Measurements from ENCODE around the gene SLC41A3. TPM values are rescaled to one million over a fixed set of nuclear protein-coding genes. Genes with fewer than 3 reads are reported as not detected.

The SLC41A3 gene
- 18.0 and 18.4 TPM in 2 replicates for total RNA-seq

- intact Hi-C loops (cut with micrococcal nuclease): loop anchor here (1.0 to 10.0 kb wide), 9 partner anchors 94 to 1971 kb away; partner anchors contain the start of genes CHCHD6, KLF15, MCM2 and OSBPL11
Measured at GRCh38 chr3:126083913-126084767, at the start of gene SLC41A3. Gene SLC41A3, minus strand, starts transcription at chr3:126084124. Its CDS starts 15,905 bp downstream, at chr3:126068219.

- intact Hi-C loops (cut with micrococcal nuclease): loop anchor here (10.0 kb wide), 1 partner anchor 1411 kb away; no protein-coding TSS in a partner anchor
Measured at GRCh38 chr3:126133606-126134005, 49.7 kb upstream of the SLC41A3 start.

GRCh38 chr3:126132751-126133511, 49.0 kb upstream of the SLC41A3 start:
- intact Hi-C loops (cut with micrococcal nuclease): loop anchor here (10.0 kb wide), 1 partner anchor 1412 kb away; no protein-coding TSS in a partner anchor

GRCh38 chr3:126131881-126132750, 48.2 kb upstream of the SLC41A3 start:
- intact Hi-C loops (cut with micrococcal nuclease): loop anchor here (10.0 kb wide), 1 partner anchor 1413 kb away; no protein-coding TSS in a partner anchor

DNA sequence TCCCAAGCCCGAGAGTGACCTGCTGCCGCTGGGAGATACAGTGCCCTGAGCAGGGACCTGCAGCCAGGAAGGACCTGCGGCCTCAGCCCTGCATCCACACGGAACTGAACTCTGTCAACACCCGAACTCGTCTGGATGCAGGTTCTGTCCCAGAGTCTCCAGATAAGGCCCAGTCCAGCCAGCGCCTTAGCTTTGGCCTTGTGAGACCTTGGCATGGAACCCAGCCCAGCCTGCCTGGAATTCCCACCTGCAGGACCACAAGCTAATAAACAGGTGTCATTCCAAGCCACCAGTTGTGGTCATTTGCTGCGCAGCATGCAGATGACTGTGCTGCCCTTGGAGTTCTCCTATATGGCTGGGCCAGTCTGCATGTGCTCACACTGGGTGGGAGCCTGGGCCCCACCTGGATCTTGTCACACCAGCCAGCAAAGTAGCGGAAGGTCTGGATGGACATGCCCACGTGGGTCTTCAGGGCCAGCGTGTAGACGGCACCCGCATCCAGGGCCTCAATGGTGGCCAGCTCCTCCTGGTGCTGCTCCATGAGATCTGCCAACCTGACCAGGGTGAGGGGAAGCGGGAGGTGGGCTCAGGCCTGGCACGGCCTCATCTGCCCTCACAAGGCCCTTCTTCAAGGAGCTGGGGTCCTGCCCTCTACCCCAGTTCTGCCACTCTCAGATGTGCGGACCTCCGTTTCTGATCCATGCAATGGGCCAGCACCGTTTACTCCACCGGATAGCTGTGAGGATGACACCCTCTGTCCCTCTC, 47.2 kb upstream of the SLC41A3 start:
- intact Hi-C loops (cut with micrococcal nuclease): loop anchor here (10.0 kb wide), 1 partner anchor 1414 kb away; no protein-coding TSS in a partner anchor

- intact Hi-C loops (cut with micrococcal nuclease): loop anchor here (10.0 kb wide), 1 partner anchor 1415 kb away; no protein-coding TSS in a partner anchor
Measured at GRCh38 chr3:126130081-126130855, 46.3 kb upstream of the SLC41A3 start.

DNA sequence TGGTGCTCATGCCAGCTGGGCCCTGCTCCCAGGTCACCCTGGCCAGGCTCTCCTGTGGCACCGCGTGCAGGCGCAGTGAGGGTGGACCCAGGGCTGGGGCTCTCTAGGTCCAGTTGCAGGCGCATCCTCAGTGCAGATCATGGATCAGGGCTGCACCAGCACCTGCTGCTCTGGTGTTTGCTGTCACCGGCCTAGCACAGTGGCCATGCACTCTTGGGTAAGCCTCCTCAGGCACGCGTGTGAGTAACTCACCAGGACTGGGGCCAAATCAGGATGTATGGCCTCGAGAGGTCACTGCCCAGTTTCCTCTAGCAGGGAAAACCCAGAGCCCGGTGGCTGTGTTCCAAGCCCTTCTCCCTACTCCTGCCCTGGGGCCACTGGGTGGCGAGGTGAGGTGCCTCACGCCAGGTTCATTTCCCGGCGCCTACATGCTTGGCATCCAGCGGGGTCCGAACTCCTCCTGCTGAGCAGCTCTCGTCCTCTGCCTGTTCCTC, 45.5 kb upstream of the SLC41A3 start:
- intact Hi-C loops (cut with micrococcal nuclease): no loop called here

GRCh38 chr3:126128504-126129397, 44.8 kb upstream of the SLC41A3 start:
- intact Hi-C loops (cut with micrococcal nuclease): no loop called here

- intact Hi-C loops (cut with micrococcal nuclease): no loop called here
Measured at GRCh38 chr3:126127904-126128303, 44.0 kb upstream of the SLC41A3 start.

DNA sequence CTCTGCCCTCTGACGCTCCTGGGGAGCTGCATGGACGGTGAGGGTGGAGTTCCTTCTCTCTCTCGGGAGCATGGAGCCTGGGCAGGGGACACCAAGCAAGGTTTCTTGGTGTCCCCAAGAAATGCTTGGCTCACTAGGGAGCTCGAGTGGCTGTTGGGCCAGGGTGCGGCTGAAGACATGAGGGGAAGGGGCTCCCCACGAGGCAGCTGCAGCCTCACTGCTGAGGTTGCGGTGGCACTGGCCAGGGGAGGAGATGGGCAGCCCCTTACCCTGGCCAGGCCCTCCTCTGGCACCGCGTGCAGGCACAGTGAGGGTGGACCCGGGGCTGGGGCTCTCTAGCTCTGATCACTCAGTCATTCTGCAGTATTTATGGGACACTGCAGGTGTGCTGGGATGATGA, 43.5 kb upstream of the SLC41A3 start:
- intact Hi-C loops (cut with micrococcal nuclease): no loop called here

DNA sequence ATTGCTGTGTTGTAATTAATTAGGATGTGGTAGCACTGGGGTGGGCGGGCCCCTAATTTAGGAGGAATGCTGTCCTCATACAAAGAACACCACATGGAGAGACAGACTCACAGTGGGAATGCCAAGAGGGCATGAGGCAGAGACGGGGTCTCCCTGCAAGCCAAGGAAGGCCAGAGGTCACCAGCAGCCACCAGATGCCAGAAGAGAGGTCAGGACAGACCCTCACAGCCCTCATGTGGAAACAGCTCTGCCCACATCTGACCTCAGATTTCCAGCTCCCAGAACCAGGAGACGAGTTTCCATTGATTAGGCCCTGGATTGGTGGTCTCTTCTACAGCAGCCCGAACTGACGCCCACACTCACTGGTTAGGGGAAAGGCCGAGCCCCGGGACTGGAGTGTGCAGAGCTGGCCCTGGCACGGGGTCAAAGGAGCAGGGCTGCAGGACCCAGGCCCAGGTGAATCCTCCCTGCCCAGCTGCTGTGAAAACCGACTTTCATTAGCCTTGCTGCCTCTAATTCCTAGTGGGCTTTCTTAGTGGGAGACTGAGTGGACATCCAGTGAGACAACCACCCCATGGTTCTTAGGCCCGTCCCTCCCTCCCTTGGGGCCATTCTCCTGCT, 43.0 kb upstream of the SLC41A3 start:
- intact Hi-C loops (cut with micrococcal nuclease): no loop called here

DNA sequence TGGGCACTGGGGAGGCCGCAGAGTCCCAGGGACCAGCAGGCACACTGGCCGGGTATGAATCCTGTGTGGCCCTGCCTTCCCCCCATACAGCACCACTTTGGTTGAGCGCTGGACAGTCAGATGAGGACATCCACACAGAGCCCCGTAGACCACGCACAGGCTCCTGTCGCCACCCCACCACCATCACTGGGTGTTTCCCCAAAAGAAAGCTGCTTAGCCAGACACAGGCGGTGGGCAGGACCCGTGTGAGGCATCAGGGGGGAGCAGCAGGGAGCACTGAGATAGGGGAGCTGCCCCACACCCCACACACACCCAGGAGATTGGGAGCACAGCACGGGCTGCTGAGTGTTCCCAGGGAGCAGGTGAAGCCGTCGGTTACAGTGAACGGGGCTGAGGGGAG, 42.4 kb upstream of the SLC41A3 start:
- intact Hi-C loops (cut with micrococcal nuclease): no loop called here

DNA sequence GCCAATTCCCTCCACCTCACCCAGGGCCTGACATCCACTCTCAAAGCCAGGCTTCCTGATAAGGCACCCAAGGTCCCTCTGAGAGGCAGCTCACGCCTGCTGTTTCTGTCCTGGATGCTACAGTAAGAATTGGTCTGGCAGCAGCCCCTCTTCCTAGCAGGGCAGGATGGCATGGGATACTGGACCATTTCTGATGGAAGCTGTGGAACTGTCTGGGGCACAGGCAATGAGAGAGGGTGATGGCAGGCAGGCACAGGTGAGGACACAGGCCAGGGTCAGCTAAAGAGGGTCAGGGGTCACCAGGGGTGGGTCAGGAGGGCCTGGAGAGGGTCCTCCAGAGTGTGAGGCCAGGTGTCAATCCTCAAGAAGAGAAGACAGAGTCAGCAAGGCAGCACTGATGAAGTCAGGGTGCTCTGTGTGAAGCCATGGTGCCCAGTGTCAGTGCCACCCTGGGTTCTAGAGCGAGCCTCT, 41.9 kb upstream of the SLC41A3 start:
- intact Hi-C loops (cut with micrococcal nuclease): no loop called here

DNA sequence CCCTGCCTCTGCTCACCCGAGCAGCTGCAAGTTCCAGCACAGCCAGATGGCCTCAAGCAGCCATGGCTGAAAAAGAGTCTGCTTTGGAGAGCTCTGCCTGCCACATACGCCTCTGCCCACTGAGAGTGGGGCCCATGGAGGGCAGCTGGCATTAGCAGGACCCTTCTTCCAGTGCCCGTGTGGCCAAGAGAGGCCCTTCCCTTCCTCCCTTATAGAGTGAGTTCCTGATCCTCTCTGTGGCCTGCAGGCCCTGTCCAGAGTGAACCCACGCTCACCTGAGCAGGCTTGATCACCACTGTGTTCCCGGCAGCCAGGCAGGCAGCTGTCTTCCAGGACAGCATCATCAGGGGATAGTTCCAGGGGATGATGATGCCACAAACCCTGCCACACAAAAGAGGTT, 41.4 kb upstream of the SLC41A3 start:
- intact Hi-C loops (cut with micrococcal nuclease): no loop called here

- intact Hi-C loops (cut with micrococcal nuclease): no loop called here
Measured at GRCh38 chr3:126124896-126125295, 41.0 kb upstream of the SLC41A3 start.

DNA sequence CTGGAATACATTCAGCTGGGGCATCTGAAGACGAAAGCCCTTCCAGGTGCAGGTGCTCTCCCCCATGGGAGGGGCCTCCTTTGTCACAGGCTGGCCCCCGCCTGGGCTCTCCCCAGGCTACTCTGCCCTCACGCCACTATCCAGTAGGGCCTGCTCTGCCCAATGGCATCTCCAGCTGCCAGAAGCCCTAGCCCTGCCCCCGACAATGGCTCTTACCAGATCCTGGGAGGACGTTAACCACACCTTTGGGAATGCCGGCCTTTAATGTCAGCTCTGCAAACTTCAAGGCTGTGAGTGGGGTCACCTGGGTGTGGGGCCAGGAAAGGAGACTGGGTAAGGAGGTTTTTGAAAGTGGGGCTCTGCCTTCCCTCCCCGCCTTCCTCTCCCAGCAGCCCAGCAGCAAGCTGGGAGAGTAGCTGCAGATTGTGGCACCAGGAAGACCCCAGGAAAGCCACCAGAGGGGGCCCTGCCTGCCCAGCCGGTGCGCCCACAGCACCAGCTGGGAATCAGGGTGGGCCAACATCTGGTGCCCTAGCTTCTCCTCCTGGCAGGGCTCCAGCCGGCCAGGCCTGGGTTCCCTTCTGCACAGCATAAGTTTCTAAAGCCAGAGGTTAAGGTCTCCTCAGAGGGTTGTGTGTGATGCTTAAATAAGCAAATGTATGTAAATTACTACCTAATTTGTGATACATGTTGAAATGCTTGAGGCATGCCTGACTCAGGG, 40.4 kb upstream of the SLC41A3 start:
- intact Hi-C loops (cut with micrococcal nuclease): no loop called here

GRCh38 chr3:126121632-126122031, 37.7 kb upstream of the SLC41A3 start:
- intact Hi-C loops (cut with micrococcal nuclease): no loop called here

All from T-helper 1 cell treated with Interleukin-12 subunit alpha and Interleukin-12 subunit beta and Interleukin-4 antibody, amounts not matched to agents 30 ng/mL and 1 ng/mL, for 36 hours (primary cell).